HG03565 (cell line): ENCODE measurements around the gene SH3BP5L.
A peak's percentile ranks its signal among the peaks of the same experiment; 100 is the strongest.
"Not testable (repeated sequence)": the region's sequence is repeated elsewhere in the genome, so short reads cannot be mapped to it uniquely, and the experiment has no call there.

Experiments
- ATAC-seq: cut with Tn5 transposase; IDR thresholded peaks from one replicate; pipeline ENCODE4 v1.9.1; 2021; ENCODE audit warnings: mild to moderate bottlenecking, moderate library complexity; ENCODE audit not compliant: unreplicated experiment

Gene SH3BP5L

DNA sequence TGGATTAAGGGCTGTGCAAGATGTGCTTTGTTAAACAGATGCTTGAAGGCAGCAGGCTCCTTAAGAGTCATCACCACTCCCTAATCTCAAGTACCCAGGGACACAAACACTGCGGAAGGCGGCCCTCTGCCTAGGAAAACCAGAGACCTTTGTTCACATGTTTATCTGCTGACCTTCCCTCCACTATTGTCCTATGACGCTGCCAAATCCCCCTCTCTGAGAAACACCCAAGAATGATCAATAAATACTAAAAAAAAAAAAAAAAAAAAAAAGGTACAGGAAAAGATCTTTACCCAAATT is 5.0 kb upstream of the SH3BP5L start:
- ATAC-seq = not testable (repeated sequence)

DNA sequence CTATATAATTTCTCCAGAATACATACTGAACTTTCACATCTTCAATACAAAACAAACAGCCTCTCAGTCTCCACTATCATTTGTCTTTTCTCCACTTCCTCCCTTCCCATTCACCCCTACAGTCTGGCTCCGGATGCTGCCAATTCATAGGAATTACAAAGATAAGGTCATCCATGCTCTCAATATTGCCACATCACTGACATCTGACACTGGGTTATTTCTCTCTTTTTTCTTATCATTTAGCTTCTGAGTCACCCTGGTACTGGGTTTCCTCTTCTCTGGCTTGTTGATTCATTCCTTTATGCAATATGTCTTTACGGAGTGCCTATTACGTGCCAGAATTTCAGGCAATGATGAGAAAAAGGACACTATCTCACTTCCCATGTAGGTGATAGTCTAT is 3.1 kb upstream of the SH3BP5L start:
- ATAC-seq = no peak

DNA sequence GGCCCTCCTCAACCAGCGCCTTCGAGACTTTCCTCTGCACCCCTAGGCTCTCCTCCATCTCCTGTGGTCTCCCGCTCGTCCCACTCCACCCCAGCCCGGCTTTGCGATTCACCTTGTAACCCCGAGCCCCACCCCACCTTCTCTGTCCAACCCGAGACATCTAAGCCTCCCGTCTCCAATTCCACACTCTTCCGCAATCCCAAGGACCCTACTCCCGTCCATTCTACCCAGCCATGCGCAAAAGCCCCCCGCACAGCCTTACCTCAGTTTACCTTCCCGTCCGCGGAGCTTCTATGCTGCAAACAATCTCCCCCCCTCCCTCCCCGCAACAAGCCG is 174 bp downstream of the SH3BP5L start:
- no peak for ATAC-seq

DNA sequence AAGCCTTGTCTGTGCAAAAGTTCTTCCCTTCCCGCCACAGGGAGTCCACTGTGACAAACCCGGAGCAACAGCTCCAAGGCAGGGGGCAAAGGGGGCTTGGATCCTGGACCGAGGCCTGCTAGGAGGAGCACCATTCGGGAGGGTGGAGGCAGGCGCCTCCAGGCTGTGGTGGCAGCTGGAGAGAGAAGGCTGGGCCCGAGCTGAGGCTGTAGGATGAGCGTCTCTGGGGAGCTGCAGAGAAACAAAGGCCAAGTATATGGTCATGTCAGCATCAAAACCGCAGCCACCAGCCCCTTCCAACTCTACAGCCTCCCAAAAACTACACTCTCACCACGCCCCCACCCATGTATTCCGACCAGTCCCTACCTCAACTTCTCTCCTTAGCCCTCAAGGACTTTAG is 579 bp downstream of the SH3BP5L start:
- ATAC-seq = no peak

DNA sequence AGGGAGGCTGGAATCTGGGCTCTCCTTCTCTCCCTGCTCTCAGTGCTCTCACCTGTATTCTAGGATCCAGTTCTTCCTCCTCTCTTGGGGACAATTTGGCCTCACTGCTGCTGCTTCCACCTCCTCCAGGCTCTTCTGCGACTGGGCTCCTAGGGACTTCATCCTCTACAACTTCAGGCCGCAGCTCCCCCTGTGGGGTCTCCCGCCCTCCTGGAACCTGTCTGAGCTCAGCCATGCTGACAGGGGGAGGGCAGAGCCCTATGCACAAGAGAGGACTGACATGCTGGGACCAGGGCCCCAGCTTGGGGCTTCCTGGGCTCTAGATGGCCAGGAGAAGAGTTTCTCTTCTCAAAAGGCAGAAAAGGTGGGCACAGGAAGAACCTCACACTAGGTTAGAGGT is 1.0 kb downstream of the SH3BP5L start:
- no peak for ATAC-seq

DNA sequence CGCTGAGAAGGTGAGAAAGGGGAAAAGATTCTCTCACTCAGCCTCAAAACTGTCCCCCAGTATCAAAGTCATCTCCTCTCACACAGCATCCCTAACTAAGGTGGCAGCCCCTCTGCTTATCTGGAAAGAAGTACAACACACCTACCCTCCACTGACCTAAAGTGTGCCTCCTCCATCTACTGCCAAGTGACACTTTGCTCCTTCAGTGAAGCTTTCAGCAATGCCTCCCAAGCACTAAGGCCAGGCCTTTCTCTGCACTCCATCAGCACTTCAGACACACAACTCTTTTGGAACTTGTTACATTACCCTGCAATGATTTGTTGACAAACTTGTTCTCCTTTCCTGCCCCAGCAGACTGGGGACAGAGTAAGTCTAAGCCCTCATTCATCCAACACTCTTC is 1.4 kb downstream of the SH3BP5L start:
- no peak for ATAC-seq

DNA sequence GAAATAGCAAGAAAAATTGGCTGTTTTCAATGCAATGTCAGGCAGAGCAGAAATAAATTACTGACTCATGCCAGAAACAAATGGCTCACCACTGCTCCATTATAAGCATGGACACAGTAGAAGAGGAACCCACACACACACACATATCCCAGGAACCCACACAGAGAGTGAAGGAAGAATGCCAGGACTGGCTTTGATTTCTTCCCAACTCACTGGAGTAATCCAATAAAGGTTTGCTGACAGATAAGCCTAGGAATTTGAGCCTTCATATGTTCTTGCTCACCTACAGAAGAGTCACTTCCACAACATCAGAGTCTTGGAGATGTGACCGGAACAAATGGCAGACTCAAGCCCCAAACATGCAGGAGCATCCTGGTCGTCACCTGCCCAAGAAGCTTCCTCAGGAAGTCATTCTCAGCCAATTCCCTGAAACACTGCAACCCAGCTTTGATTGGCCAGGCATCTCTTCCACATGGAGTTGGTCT is 2.2 kb downstream of the SH3BP5L start:
- no peak for ATAC-seq

DNA sequence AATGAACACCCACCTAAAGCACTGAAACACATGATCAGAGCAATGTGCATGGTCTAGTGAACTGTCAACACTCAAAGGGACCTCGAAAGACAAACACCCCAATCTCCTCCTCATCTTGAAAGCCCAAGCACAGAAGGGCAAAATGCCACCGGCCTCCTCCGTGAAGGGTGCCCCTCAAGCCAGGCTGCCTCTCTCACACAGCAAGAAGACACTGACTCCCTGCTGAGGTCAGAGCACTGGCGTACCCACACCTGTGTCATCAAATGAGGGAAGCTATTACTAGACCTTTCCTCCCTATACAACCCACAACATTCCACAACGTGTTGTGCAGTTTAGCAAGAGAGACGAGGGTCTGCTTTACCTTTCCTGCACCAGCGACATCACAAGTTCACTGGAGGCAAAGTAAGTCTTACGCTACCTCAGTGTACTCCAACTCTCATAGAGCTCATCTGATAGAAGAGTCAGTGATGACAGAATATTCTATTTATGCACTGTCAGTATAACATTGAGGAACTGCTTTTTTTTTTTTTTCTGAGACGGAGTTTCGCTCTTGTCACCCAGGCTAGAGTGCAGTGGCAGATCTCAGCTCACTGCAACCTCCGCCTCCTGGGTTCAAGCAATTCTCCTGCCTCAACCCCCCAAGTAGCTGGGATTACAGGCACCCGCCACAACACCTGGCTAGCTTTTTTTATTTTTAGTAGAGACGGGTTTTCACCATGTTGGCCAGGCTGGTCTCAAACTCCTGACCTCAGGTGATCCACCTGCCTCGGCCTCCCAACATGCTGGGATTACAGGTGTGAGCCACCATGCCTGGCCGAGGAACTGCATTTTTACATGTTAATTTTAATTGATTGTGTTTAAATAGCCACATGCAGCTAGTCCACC is 3.3 kb downstream of the SH3BP5L start:
- peak; percentile 40 for ATAC-seq

DNA sequence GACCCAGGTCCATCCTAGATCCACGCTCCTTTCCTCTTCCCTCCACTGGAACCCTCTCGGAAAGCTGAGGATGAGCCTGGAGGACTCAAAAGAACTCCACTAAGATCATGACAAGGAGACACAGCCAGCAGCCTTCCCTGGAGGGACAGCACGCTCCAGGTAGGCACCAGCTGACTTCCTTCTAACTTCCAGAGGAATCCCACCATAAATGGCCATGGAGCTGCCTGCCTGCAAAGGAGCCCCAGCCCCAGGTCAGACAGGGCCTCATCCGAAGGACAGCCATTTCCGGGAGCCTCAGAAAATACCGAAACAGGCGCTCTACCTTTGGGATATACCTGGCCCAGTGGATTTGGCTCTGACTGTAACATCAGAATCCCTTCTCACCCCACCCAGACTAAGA is 4.1 kb downstream of the SH3BP5L start:
- no peak for ATAC-seq

DNA sequence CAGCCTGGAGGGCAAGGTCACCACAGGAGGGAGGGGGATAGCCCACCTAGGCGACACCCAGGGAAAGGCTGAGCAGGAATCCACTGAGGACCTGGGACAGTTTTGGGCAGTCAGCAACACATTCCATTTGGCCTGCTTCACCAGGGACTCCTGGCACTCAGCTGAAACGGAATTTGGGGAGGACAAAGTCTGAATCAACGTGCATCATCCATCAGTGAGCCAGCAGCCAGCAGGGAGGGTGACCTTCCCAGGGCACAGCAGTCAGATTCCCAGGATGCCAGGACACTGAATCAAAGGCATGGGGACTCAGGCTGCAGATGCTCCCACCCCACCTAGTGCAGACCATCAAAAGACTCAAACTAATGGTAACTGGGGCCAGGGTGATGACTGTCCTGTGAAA is 4.6 kb downstream of the SH3BP5L start:
- no peak for ATAC-seq

DNA sequence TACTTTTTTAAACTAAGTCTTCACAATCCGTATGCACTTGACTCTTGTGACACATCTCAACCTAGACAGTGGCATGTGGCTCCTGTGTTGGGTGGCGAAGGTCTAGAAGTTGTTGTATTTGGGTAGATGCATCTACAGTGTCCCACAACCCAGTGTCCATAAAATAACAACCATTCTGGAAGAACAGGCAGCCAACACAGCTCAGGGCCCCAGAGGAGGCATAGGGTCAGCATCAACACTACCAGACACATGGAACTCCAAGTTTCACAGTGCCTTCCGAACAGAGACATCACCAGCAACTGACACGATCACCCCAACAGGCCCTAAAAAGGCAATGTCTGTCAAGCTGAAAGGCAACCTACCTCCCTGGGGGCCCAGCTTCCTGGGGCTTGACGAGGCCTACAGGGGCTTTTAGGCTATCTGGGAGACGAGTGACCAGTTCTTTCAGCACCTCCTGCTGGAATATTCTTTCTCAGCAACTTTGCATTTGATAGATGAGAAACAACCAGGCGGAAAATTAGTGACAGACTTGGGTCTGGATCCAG is 5.6 kb downstream of the SH3BP5L start:
- no peak for ATAC-seq

DNA sequence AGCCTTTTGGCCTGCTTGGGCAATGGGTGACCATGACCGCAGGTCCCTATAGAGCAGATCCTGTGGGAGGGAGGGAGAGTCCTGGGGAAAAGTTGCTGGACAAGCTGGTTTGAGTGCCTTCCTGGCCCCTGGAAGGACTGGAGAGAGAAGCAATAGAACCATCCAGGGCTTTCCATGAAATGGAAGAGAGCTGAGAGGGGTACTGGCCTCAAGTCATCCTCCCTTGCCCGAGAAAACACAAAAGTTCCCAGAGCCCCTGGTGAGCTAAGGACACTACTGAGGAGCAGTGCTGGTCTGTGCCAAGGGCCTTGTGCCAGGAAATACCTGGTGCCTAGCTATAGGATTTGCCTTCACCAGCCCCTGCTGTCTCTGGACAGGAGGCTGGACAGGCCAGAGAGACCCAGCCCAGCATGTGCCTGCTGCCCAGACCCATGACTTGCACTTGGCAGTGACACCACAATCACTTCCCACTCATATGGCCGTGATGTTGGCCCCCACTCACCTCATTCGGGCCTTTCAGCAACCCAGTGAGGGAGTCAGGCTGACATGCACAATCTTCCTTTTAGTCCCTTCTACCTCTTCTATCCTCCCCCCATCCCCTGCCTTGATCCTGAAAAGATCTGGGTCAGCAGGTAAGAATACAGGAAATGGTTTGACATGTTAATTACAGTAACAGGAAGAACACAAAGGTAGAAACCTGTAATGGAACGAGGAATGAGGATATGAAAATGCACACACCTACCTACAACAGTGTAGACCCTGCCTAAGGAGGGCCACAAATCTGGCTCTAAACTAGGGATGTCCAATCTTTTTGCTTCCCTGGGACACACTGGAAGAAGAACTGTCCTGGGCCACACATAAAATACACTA is 7.0 kb downstream of the SH3BP5L start:
- ATAC-seq = peak; percentile 29

DNA sequence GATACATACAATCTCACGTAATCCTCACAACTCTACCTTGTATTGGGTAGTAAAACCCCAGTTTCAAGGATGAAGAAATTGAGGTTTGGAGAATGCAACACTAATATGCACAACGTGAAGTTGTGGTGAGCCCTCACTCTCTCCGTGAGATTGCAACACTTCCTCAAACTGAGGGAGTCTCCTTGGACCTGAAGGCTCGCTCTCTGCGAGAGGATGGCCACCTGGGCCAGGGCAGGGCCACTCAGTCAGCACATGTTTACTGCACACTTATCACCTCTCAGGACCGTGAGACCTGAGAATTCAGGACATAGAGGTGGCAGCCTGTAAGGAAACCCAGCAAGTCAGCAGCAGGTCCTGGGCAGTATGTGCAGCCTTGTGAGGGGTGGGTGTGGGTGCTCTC is 8.7 kb downstream of the SH3BP5L start:
- no peak for ATAC-seq

DNA sequence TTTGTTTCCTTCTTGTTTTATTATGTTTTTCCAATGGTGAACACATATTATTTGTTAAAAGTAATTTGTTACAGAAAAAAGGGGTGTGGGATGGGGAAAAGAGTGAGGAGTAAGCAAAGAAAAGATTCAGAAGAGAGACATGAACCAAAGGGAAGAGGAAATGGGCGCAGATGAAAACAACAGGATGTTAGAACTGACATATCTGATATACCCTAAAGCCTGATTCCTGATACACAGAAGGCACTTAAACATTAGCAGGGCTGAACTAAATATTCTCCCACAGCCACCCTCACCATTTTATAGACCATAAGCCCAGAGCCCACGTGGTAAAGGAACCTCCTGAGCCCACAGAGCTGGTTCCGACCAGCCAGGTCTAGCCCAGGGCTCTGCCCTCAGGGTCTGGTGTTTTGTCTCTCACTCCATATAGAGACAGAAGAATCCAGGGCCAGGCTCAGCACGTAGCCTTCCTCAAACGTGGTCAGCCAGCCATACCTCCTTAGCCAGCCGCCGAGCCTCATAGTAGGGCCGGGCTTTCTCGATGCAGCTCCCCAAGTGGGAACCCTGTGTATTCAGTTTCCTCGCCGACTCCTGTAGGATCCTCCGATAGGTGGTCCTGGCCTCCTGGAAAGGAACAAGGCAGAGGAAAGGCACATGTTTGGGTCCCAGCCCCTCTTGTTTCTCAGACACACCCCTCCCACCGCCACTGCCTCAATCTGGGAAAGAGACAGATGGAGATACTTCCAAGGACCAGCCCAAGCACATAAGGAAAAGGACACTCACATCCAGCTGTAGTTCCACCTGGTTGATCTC is 9.5 kb downstream of the SH3BP5L start:
- ATAC-seq = no peak

DNA sequence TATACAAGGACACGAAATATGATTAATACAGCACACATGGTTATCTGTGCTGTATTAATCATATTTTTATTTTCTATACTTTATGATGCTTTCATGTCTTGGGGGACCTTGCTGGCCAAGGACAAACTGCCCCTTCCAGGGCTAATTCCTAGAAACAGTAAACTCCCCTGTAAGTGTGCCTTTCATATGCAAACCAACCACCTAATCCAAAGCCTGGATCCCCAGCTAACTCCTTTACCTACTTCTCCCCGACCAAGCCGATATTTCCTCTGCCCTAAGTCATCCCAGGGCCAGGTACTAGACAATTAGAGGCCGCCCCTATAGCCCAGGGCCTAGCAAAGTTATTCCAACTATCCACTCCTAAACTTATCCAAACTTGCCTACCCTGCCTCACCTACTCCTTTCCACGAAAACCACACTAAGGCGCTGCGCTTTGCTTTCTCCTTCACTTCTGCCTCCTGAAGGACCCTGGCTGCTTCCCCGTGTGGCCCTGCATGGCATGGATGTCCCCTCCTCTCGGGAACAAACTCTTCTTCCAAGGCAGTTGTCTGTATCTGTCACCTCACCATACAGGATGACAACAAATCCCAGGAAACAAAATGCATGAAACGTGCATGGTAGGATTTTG is 10.2 kb downstream of the SH3BP5L start:
- ATAC-seq = no peak

DNA sequence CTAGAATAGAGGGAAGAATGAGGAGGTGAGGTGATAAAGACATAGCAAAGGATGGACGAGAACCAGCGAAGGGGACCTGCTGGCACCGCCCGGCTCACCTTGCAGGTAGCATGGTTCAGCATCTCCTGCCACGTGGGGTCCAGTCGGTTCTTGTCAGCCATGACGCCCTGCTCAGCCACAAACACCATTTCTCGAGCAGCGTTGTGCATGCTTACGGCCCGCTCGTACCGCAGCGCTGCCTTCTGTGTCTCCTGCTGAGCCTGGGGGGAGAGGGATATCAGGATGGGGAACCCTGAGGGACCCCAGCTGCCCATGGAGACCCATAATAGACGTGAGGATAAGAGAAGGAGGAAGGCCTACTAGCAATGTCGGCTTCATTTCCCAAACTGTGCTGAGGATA is 11.4 kb downstream of the SH3BP5L start:
- no peak for ATAC-seq

DNA sequence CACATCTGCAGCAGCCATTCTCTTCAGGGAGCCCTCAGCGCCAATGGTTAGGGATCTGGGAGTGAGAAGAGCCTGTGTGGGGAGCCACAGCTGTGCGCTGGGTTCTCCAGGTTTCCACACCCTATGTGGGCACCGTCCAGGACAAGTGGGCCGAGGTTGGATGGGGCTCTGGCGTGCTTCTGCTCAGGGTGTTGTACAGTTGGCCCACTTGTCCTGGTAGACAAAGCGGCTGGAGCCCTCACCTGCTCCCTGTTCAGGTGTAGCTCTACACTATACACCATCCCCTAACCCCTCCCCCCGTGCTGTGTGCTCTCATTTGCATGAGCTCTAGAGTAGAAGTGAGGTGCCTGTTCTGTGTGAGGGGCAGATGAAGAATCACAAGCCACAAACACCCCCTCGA is 12.2 kb downstream of the SH3BP5L start:
- ATAC-seq = no peak

DNA sequence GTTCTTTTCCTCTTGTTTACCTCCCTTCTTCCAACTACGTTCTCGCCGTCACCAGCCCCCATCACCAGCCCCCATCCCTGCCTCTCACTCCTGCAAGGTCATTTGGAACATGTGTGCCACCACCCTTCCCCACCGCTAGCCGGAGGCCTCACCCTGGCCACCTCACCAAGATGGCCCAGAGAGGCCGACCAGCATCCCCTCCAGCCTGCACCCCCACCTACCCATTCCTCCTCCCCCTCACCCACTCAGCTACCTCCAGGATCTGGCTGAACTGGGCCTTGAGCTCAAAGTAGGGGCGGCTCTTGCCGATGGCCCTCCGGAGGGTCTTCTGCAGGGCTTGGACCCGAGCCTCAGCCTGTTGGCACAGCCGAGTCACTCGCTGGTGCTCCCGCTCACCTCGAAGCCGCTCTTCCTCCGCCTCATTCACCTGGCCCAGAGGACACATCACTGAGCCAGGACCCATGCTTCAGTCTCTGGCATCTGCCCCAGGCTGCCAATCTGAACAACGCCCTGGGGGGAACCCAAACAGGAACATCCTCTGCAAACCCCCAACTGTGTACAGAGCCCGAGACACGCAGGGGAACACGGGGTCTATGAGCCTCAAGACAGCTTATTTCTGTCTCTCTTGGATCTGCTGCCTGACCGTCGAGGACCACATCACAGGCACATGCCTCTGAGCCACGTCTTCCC is 12.8 kb downstream of the SH3BP5L start:
- no peak for ATAC-seq

DNA sequence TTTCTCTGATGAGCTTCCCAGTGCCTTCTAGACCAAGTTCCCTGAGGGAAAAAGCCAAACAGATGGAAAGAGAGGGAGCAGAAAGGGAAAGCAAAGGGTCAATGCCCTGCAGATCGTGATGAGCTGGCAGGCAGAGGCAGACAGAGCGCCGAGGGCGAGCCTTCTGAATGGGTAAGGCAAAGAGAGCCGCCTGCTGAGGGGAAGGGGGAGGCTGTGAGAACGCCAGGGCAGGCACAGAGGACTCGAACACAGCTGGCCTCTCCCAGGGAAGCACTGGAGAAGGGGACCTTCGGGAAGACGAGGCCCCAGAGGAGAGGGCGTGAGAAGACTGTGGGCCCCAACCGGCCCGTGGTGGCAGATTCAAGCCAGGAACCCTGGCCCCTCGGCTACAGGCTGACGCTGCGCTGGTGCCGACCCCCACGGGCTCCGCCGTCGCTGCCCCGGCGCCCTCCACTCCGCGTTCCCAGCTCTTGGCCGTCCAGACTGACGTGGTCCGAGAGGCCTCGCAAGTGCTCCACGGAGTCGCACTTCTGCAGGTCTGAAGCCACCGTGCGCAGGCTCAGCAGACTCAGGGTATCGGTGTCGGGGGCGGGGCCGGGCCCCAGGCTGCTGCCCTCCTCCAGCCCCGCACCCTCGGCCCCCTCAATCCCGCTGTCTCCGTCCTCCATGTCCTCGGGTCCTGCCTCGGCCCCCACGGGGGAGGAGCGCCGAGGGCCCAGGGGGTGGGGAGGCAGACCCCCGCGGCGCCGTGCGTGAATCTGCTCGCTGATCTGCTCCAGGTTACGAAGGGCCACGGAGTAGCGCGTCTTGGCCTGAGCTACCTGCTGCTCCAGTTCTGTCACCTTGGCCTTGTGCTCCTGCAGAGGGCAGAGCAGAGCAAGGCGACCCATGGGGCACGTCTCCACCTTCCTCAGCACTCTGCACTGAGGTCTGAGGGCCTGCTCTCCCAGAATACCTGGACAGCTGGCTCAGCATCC is 13.9 kb downstream of the SH3BP5L start:
- ATAC-seq = no peak
